Ramos (cell line): ENCODE results near the gene CLRN3.

ENCODE experiments used
- in situ Hi-C: fragments of 300-500 bp; cut with MboI; formaldehyde crosslinking; loops from one replicate; pipeline ENCODE4 v1.14.3; 2022; ENCODE audit warnings: low sequenced_read_pairs; ENCODE audit not compliant: unreplicated experiment

Gene CLRN3

GRCh38 chr10:127904311-127905000 lies 11.7 kb upstream of the CLRN3 start:
- in situ Hi-C loops: no loop called here

DNA sequence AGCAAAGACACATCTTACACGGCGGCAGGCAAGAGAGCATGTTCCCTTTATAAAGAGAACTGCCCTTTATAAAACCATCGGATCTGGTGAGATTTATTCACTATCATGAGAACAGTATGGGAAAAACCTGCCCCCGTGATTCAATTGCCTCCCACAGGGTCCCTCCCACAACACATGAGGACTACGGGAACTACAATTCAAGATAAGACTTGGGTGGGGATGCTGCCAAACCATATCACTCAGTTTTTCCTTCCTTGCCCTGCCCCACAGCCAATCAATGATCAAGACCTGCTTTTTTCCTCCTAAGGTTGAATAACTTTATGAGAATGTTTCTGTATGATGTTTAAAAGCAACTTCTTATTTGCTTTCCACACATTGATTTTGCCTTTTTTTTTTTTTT lies 11.0 kb upstream of the CLRN3 start:
- in situ Hi-C loops: no loop called here

DNA sequence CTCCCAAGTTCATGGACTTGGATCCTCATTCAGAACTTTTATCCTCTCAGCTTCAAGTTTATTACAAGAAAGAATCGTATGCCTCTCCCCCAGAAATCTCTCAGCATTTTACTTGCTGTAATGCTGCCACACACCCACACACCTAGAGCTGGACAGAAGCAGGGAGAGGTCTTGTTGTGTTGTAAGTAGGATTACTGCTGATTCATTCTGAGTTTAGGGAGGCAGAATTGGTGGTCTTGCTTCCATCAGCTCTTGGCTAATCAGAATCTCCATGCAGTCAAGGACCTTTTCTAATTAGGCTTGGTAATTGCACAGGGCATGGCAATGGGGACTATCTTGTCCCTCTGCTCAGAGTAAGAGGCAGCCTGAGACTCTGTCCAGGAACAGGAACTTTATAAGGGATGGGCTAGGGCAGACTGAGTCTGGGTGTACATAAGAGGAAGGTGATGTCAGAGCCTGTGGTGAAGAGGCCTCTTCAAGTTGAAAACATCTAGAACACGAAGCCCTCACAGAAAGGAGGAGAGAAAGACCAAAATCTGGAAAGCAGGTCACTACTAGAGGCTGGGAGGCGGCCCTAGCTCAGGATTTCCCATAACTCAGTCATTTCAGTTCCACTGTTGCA lies 7.1 kb upstream of the CLRN3 start:
- in situ Hi-C loops: no loop called here

DNA sequence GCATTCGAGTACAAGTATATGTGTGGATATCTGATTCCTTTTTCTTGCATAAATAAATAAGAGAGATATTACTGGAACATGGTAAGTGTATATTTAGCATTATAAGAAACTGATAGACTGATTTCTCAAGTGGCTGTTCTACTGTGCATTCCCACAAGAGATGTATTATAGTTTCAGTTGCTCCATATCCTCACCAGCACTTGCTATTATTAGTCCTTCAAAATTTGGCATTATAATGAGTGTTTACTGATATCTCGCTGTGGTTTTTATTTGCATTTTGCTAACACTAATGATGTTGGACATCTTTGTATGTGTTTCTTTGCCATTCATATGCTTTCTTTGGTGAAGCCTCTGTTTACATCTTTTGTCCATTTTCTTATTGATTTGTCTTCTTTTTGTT lies 4.4 kb upstream of the CLRN3 start:
- in situ Hi-C loops: no loop called here

DNA sequence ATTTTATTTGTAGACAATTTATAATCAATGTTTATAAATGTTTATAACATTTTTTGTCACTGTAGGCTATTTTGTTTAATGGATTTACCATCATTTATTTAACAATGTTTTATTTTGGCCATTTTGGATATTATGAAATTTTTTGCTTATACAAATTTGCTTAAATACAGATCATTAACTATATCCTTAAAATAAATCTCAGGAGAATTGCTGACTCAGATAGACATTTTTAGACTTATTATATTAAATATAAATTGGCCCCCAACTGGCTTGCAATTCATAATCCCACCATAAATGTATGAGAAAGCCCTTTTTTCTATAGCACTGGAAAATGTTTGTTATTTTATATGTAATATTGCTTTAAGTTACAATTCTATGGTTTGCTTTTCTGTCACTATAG lies 3.8 kb upstream of the CLRN3 start:
- in situ Hi-C loops: no loop called here

DNA sequence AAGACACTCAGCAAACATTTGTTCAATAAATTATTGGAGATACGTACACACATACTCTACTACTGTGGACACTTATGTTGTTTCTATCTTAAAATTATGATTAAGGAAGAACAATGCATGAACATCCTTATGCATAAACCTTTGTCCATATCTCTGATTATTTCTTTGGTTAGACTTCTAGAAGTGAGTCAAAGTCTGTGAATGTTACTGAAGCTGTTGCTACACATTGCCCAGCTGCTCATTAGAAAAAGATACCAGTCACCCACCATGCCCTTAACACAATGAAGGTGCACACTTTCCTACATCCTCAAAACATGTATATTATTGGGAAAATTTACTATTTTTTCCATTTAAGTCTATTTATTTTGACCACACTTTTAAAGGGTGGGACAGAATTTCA lies 1.4 kb upstream of the CLRN3 start:
- in situ Hi-C loops: no loop called here

DNA sequence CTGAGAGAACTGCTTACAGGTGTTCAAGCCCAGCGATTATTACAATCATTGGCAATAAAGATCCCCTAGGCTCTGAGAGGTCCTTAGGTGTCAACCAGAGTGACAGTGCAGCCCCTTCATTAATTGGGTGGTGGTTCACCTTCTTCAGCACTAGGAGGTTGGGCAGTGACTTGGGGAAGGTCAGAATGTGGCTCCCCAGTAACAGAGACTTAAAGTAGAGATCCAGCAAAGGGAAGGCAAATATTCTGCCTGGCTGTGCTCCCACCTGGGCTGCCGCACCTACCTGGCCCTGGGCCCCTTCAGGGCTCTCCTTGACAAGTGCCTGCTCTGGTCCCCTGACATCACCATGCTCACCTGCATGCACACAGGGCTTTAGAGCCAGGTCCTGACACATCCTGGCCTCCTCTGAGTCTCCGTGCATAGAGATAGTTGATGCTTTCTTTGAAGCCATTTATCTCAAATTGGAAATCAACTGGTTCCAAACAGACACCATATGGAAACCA lies 1.9 kb downstream of the CLRN3 start:
- in situ Hi-C loops: no loop called here

DNA sequence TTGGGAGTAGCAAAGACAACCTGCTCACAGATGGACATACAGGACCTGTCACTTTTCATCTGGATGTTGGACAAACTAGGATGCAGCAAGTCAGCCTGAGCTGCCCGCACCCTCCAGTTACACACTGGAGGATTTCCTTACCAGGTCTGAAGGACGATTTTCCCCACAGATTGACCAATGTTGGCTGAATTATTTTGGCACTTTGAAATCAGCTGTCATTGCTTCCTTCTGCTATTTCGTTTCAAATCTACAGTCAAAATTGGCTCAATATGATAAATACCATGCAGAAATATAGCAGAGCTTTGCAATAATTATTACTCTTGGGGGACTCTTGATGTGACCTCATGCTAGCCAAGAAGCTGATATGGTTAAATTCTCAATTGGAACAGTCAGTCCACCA lies 2.5 kb downstream of the CLRN3 start:
- in situ Hi-C loops: no loop called here

DNA sequence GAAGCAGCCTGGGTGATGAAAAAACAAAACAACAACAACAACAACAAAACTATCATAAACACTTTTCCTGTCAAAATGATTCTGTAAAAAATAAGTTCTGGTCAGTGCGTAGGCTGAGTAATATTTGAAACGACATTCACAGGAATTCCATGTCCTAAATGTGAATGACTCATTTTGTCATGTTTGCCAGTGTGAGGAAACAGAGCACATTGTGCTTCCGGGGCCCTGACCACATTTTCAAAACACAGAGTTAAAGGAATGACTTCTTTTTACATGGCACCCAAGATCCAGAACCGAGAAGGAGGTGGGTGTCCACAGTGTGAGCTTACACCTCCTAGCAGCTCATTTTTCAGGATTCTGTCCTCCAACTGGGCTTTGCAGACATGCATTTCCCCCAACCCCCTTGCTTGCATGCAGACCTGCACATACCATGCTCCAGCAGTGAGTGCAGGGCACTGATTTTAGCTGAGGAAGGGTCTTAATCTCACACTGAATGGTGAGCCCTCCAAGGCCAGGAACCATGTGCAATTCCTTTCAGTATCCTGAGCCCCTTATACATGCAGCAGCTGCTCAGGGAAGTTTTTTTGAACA lies 3.0 kb downstream of the CLRN3 start:
- in situ Hi-C loops: no loop called here

GRCh38 chr10:127888521-127889312 lies 4.0 kb downstream of the CLRN3 start:
- in situ Hi-C loops: no loop called here

- in situ Hi-C loops: no loop called here
Measured at GRCh38 chr10:127887541-127888415, 5.0 kb downstream of the CLRN3 start.

DNA sequence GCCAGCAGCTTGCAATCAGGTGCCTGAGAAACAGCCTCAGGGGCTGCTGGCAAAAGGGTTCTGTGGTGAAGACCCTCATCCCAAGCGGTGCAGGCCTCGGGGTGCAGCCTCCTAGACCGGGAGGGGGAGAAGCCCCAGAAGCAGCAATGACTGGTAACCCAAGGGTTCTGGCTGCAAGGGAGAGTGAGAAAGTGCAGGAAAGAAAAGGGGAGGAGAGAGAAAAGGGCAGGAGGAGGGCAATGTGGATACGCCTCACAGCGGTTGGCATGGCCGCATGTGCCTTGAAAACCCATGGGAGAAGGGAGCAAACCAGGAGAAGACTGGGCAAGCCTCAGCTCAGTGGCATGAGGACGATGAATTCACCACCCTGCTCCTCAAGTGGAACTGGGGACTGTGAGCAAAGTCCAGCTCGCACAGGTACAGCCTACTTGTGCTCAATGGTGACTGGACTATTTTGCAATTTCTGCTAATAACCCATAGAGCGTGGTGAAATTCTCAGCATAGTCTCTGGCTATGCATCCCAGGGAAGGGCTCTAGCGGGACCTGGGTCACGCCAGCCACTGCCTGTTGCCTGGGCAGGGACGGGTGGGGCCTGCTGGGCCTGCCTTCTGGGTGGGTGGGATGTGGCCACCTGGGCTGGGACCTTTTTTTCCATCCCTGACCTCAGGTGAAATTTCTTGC lies 6.2 kb downstream of the CLRN3 start:
- in situ Hi-C loops: no loop called here

DNA sequence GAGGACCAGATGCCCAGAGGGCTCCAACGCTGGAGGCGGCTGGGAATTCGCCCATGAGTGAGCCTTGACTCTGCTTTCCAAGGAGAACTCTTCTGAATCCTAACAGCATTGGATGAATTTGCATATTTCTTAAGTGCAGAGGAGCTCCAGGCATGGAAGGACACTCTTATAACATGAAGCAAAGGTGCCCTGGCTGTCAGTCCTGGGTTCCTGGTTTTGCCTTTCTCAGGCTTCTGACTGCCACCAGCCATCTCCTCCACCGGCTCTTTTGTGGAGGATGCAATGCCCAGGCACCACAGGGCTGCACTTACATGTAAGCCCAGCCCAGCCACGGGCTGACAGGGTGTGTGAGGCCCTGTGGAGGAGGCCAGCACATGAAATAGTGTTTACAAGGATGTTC lies 8.2 kb downstream of the CLRN3 start:
- in situ Hi-C loops: no loop called here

GRCh38 chr10:127883516-127883915 lies 9.2 kb downstream of the CLRN3 start:
- in situ Hi-C loops: no loop called here

DNA sequence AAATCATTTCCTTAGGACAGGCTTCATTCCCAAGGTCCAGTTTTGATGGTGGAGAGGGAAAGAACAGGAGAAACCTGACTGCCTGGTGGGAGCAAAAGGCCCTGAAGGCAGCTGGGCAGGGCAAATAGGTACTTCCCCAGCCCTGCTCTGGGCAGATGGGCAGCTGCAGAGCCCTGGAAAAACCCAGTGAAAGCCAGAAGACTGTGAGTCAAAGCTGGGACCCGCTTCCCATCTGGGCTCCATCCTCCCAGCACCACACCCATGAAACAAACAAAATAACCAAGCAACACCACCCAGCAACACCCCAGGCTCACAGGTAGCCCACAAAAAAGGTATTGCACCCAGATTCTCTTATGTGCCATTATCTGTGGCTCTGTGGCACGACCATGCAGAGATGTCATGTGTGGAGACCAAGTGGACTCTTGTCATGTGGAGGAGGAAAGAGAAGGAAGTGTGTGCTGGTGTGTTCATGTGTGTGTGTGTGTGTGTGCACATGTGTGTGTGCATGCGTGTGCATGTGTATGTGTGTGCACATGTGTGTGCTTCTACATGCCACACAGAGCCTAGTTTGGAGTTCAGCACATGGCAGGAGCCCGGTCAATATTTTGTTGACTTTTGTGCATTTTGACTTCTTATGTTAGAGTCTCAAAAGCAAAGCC lies 9.8 kb downstream of the CLRN3 start:
- in situ Hi-C loops: no loop called here

- in situ Hi-C loops: no loop called here
Measured at GRCh38 chr10:127882391-127882790, 10.3 kb downstream of the CLRN3 start.

- in situ Hi-C loops: no loop called here
Measured at GRCh38 chr10:127881262-127881661, 11.5 kb downstream of the CLRN3 start.

DNA sequence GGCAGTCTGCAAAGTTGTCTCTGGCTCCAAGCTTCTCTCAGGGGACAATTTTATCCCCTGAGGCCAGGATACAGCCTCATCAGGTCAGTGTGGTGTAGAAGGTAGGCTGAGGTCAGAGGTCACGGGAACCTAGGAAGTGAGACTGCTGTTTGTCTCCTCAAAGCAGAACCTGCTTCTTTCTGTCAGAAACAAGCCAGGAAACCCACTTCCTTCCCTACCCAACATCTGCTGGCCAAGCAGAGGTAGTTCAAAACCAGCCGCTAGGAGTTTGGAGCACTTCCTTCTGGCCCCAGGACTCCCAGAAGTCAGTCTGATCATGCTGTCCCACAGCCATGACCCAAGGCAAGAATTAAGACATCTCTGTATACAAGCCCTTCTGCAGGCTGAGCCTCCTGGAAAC lies 12.2 kb downstream of the CLRN3 start:
- in situ Hi-C loops: no loop called here

GRCh38 chr10:127878475-127879055 lies 14.2 kb downstream of the CLRN3 start:
- in situ Hi-C loops: no loop called here
